Measurements from ENCODE around the gene MYH15.
A peak's percentile ranks its signal among the peaks of the same experiment; 100 is the strongest.

The MYH15 gene

DNA sequence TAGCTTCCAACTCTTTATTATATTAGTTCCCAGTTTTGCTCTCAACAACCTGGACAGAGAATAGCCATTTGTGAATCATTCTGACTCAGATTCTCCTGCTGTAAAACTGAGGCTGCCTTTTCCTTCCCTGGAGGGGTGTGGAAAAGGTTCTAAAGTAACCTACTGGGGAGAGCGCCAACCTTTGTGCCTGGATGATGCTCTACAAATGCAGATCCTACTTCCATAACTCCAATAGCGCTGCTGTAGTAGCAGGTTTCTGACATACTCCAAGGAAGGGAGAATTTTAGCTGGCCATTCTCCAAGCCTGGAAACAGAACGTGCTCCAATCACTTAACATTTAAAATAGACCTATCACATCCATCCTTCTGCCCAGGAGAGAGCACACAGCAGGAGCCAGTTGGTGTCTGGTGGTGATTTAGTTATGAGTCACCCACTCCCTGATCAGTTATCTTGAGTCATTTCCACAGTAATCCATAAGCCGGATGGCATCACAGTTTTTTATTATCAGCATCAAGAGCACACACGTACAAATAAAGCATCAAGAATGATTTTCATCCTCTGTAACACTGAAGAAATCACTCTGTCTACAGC lies 38.3 kb downstream of the MYH15 start:
- peak; percentile 38 for DNase-seq (ENCODE audit: low read depth, low spot score)

DNA sequence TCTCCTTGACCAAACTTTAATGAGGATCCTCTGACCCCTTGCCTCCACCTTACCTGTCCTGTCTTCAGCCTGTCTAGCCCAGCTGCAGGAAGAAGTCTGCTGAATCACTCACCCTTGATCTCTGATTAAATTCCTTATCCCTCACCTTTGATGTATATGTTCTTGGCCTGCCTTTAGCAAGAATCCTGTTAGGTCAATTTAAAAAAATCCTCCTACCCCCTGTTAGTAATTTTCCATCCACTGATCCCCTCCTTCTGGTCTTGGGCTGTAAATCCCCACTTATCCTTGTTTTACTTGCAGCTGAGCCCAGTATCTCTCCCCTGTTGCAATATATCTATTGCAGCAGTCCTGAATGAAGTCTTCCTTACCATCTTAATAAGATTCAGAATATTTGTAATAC lies 39.0 kb downstream of the MYH15 start:
- DNase-seq (ENCODE audit: low read depth, low spot score) = no peak

DNA sequence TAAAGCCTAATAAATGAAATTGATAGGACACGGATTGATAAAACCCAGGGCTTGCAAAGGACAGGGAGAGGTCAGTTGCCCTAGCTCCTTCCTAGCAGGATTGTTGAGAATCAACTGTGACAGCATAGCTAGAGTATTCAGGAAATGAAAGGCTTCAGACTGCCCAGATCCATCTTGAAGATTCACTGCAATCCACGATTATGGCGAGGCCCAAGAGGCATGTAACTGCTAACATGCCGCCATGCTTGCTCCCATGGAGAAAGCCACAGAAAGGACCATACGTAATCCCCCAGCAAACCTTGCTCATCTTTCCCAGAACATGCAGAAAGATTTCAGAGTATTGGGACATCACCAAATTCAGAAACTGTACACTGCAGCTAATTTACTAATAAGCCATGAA lies 41.3 kb downstream of the MYH15 start:
- no peak for DNase-seq (ENCODE audit: low read depth, low spot score)

DNA sequence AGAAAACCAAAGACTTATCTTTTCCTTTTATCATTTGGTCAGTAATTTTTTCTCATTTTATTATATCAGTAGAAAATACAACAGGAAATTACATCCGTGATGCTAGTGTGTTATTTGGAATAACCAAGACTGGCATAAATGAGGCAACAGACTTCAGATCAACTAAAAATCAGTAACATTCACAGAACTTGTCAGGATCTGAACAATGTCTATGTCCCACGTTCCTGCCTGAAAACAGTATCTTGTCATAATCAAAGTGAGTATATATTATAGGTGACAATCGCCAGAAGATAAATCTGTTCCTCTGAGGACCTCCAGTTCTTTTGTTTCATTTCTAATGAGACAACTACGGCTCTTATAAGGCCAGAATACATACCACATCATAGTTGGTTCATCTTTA lies 41.8 kb downstream of the MYH15 start:
- DNase-seq (ENCODE audit: low read depth, low spot score) = no peak

DNA sequence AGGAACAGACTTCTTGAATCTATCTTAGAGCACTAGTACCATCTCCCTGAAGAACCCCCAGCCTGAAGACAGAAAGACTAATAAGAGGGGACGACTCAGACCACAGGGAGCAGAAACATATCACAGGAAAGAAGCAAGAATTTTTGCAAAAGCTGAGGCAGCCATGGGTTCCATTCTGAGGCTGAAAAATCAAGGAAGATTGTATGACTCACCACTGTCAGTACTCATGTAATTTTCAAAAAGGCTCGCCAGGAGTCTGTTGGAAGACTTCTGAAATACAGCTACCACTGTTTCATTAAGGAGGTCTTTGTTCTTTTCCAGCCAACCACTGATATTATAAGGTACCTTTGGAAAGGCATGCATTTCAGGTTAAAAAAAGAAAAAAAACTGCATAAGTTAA lies 47.5 kb downstream of the MYH15 start:
- no peak for DNase-seq (ENCODE audit: low read depth, low spot score)

DNA sequence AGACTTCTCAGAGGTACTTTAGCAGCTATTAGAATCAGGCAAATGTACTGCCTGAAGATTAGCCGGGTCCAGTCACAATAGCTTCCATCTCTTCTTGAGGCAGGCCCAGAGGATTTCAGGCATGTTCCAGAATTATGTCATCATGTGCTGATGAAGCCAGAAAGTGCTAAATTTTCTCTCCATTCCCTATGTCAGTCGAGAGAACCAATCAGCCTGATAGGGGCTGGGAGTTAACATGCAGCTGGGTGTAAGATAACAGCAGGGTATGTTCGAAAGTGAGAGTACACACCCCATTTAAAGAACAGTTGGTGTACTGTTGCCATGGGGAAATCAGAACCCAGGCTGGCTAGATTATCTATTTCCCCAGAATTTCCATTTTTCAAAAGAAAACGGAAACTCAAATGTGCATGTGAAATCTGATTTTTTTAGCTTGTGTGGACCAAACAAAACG lies 48.7 kb downstream of the MYH15 start:
- no peak for DNase-seq (ENCODE audit: low read depth, low spot score)

DNA sequence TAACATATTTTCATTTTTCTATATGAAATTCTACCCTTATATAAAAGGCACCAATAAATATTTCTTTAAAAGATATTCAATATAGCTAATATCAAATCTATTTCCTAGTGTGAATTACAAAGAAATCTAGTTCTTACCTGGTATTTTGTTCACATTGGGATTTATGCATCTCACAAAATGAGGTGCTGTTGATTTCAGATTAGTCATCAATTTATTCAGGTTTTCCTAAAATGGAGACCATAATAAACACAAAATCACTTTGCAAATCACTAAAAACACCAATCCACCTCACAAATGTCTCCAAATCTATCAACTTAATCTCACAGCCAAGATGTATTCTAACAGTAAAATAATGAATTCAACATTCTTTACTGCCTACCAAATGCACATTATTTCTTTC lies 51.2 kb downstream of the MYH15 start:
- DNase-seq (ENCODE audit: low read depth, low spot score) = no peak

DNA sequence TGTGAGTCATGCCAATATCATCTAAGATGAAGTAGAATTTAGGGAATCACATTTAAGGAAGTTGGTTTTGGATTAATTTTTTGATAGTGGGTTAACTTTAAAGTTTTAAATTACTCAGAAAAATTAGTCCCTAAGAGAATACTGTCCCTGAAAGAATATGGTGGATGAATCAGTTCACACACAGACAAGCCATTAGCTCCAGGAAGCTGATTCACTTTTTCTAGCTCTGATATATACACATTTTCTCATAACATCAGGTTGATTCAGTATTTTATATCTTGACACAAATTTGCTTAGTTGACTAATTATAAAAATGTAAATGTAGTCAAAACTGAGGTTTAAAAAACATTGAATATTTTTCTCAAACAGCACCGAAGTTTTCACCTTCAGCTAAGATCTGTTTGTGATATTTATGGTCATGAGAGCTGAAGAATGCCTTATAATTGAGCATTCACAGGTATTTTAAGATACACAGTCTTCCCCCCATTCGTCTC lies 55.1 kb downstream of the MYH15 start:
- DNase-seq (ENCODE audit: low read depth, low spot score) = no peak

DNA sequence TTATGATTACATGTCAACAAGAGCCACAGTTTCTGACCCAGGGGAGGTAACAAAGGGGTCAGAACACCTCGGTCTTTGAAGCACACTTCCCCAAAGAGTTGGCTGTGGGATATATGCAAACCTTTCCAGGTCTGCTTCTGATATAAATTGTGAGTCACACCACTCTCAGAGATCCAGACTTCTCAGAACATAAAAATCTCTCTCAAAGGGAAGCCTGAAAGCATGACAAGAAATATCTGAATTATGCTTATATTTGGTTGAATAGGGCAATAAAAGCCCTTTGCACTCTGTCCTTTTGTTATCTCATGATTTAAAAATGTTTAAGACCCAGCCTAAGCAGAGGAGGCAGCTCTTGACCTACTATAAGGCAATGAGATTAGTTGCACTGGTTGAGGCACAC lies 56.8 kb downstream of the MYH15 start:
- DNase-seq (ENCODE audit: low read depth, low spot score) = no peak

DNA sequence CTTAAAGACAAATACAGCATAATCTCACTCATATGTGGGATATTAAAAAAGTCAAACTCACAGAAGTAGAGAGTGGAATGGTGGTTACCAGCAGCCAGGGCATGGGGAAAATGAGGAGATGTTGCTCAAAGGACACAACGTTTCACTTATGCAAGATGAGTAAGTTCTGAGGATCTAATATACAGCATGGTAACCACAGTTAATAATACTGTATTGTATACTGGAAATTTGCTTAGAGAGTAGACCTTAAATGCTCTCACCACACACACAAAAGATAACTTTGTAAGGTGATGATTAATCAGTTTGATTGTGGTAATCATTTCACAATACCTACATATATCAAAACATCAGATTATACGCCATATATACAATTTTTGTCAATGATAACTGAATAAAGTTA lies 60.0 kb downstream of the MYH15 start:
- no peak for DNase-seq (ENCODE audit: low read depth, low spot score)

DNA sequence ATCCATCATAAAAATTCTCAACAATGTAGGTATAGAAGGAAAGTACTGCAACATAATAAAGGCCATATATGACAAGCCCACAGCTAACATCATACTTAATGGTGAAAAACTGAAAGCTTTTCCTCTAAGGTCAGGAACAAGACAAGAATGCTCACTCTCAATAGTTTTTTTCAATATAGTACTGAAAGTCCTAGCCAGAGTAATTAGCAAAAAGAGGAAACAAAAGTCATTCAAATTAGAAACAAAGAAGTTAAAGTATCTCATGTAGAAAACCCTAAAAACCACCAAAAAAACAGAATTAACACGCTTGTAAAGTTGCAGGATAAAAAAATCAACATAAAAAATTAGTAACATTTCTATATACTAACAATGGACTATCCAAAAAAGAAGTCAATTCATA lies 61.8 kb downstream of the MYH15 start:
- DNase-seq (ENCODE audit: low read depth, low spot score) = no peak

DNA sequence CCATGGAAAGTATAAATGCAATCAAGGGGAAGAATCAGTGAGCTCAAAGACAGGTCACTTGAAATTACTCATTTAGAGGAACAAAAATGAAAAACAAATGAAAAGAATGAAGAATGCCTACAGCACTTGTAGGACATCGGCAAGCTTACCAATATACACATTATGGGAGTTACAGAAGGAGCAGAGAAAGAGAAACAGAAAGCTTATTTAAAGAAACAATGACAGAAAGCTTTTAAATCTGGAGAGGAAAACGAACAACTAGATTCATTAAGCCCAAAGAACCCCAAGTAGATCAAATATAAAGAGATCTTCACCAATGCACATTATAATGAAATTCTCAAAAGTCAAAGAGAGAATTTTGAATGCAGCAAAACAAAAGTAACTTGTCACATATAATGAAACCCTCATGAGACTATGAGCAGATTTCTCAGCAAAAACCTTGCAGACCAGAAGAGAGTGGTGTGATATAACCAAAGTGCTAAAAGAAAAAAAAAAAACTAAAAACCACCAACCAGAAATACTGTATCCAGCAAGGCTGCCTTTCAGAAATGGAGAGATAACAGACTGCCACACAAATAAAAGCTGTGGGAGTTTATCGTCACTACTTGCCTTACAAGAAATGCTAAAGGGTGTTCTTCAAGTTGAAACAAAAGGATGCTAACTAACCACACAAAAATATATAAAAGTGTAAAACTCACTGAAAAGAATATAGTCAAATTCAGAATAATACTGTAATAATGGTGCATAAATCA lies 63.1 kb downstream of the MYH15 start:
- DNase-seq (ENCODE audit: low read depth, low spot score) = no peak

DNA sequence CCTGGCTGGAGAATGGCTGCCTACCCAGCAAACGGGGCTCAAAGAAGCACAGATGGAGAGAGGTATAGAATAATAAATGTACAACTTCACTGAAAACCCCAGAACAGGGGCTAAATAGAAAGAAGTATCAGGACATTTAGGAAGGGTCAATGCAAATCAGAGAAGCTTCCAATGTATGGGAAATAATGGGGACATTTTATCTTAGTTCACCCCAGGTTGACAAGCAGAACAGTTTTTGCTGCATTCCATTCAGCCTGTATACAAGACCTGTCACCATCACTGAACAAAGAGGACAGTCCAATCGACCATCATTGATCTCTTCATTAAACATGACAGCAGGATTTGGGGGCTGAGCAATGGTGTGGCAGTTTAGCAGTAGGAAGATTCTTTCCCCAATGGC lies 68.1 kb downstream of the MYH15 start:
- no peak for DNase-seq (ENCODE audit: low read depth, low spot score)

DNA sequence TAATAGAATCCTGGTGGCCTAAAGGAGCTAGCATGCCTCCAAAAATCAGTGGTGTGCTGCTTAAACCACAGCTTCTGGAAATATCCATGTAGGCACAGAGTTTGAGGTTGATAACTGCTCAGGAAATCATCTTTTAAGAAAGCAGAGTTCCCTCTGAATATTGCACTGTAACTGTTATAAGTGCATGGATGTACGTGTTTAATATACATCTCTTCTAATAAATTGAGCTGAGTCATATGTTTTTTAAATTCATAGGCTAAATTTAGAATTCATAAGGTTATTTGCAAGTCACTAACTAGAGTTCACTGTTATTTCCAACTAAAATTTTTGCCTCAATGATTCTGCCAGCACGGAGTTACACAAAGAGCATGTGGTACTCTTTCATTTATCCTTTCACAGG lies 68.9 kb downstream of the MYH15 start:
- no peak for DNase-seq (ENCODE audit: low read depth, low spot score)

DNA sequence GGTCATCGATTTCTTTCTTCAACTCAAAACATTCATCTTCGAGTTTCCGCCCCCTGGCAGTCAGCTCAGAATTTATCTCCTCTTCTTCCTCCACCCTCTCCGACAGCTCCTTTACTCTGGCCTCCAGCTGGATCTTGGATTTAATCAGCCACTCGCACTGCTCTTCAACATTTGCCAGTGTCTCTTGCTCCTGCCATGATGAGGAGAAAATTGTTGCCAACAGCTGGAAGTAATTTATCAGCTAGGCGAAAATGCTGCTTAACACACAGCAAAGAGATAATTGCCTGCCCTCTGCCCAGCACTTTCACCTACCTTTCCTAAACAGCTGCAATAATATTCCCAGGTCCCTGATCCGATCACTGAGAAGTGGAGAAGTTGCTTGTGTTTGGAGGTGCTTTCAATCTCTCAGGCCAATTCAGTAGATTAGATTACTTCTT lies 69.3 kb downstream of the MYH15 start:
- DNase-seq (ENCODE audit: low read depth, low spot score) = no peak

DNA sequence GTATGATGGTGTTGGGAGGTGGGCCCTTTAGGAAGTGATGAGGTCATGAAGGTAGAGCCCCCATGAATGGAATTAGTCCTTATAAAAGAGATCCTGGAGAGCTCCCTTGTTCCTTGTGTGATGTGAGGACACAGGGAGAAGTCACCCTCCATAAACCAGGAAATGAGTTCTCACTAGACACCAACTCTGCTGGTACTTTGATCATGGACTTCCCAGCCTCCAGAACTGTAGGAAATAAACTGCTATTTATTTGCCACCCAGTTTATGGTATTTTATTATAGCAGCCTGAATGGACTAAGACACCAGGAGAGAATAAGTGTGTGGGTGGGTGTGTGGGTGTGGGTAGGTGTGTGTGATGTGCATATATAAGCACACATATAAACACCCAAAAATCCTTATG lies 71.9 kb downstream of the MYH15 start:
- DNase-seq (ENCODE audit: low read depth, low spot score) = no peak

DNA sequence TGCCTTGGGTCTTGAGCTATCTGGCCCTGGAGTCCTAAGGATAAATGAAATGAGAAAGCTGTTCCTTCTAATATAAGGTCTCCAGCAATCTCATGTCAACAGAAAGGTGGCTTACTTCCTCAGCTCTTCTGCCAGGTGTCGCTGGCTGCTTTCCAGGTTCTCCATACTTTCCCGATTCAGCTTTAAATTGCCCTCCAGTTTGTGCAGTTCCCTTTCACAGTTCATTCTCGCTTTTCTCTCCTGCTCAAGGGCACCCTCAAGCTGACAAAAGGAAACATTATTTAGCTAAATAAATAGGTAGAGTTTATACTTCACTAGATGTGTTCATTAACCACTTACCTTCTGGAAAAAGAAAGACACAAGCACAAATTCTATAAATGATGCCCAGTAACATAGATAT lies 73.0 kb downstream of the MYH15 start:
- no peak for DNase-seq (ENCODE audit: low read depth, low spot score)

DNA sequence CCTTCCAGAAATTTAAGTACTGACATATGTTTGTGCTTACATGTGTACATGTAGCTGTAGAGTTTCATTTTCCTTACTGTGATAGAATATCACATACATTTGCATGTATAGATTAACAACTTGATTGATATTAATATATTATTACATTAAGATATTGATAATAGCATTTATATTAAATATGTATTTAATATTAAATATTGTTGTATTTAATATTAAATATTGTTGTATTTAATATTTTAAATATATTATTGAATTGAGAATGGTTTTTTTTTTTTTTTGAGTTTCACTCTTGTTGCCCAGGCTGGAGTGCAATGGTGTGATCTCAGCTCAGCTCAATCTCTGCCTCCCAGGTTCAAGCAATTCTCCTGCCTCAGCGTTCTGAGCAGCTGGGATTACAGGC lies 76.5 kb downstream of the MYH15 start:
- no peak for DNase-seq (ENCODE audit: low read depth, low spot score)

DNA sequence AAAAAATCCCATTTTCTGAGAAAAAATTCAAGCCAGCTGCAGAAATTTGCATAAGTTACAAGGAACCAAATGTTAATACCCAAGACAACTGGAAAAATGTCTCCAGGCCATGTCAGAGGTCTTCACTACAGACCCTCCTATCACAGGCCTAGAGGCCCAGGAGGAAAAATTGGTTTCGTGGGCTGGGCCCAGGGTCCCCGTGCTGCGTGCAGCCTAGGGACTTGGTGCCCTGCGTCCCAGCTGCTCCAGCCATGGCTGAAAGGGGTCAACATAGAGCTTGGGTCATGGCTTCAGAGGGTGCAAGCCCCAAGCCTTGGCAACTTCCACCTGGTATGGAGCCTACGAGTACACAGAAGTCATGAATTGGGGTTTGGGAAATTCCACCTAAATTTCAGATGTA lies 78.0 kb downstream of the MYH15 start:
- no peak for DNase-seq (ENCODE audit: low read depth, low spot score)

DNA sequence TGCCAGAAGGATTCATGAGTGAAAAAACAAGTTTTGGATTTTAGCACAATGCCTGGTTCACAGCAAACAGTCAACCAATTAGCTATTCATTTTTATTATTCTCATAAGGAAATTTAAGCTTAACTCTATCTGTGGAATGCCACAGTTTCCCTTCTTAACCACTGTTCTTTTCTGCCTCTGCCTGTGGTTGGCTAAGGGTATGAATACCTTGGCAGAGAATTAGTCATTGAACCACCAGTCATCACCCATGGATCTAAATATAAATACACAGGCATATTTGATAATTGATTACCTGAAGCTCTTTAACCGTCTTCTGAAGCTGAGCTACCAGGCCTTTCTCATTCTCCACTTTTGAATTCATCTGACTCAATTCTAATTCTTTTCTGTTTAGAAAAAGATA lies 79.9 kb downstream of the MYH15 start:
- no peak for DNase-seq (ENCODE audit: low read depth, low spot score)

DNA sequence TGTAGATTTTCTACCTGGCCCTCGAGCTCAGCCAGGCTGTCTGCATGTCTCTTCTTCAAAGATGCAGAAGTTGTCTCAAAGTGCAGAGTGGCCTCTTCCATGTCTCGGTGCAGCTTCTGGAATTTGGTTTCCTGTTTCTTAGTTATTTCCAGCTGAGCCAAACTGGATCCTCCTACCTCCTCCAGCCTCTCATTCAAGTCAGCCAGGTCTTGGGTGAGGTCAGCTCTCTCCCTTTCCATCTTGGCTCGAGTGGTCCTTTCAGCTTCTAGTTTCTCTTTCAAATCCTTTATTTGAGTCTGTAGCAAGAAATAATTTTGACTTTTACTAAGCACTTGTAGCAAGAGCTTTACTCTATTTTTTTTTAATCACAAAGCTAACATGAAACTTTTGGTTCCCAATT lies 81.8 kb downstream of the MYH15 start:
- no peak for DNase-seq (ENCODE audit: low read depth, low spot score)

DNA sequence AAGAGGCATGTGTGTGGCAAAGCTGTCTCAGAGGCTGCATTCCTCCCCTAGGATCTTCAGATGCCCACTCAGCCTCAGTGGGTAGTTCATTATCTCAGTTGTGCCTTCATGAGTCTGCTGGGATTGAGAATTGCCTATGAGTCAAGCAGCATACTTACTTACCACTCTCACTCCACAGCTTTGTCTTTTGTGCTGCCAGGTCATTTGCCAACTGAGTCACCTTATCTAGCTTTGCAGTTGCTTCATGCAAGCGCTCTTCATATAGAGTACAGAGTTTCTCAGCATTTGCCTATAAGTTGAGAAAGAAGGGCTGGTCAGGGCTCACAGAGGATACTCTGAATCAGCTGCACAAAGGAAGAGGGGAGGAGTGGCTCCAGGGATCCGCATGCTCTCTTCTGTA lies 89.5 kb downstream of the MYH15 start:
- DNase-seq (ENCODE audit: low read depth, low spot score) = no peak

DNA sequence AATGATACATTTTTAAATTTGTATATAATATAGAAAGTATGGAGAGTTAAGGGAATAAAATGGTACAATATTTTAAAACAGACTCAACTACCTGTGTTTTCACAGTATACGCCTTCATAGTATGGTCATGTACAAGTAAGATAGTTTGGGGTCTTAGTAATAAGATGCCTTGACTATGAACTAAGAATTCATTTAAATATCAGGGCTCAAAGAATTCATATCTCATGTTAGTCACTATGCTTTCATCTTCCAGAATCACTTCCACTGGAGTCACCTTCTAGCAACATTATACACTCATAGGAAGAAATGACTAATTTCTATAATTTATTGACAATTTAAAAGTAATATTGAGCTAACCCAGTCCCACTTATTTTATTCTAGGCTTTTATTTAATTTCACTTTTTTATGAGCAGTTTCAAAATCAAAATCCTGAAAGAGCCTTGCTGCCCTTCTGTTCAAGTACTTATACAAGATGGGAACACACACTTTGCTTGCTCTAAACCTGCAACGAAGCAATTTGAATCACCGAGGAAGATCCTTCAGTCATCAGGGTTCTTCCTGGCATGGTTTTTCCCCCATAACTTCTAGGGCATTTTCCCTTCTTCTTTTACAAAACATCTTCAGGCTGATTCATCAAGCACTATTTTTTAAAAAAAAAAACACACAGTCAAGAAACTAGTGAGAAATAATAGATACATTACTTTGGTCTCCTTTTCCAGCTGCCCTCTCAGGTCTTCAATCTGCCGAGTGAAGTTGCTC lies 94.1 kb downstream of the MYH15 start:
- DNase-seq (ENCODE audit: low read depth, low spot score) = no peak

Data from brain pericyte (primary cell).